Bronchial epithelial cell (primary cell): Measurements from ENCODE around the gene RABL3. TPM values are rescaled to one million over a fixed set of nuclear protein-coding genes. Genes with fewer than 3 reads are reported as not detected.

Experiments used
- DNase-seq: peaks from one replicate; pipeline ENCODE4 v3.0.0-alpha.2; 2010; ENCODE audit warnings: low read depth
- FAIRE-seq: peaks from 2 replicates; lab custom pipeline; 2011; peaks lifted over from hg19 to GRCh38; lab: Jason Lieb, UNC
- H3K27me3 ChIP-seq: 2 replicates; pipeline ENCODE4 v1.5.1; 2011; ENCODE audit warnings: low read length; ENCODE audit not compliant: control insufficient read depth, insufficient read depth
- H3K36me3 ChIP-seq: 2 replicates; pipeline ENCODE4 v1.5.1; 2011; ENCODE audit warnings: low read length; ENCODE audit not compliant: control insufficient read depth, insufficient read depth
- H3K4me3 ChIP-seq: 2 replicates; pipeline ENCODE4 v1.5.1; 2011; ENCODE audit warnings: mild to moderate bottlenecking, low read depth, low read length, control low read depth
- CTCF ChIP-seq: IDR thresholded peaks from 2 replicates; pipeline ENCODE4 v1.5.1; 2011; ENCODE audit warnings: mild to moderate bottlenecking, moderate library complexity, low read length, control low read depth, inconsistent platforms; ENCODE audit not compliant: insufficient read depth, severe bottlenecking
- total RNA-seq: library from RNA; depleted of rRNA; stranded (reverse); fragments of >200 nt; gene quantifications from 2 replicates; pipeline ENCODE4 v1.2.1, GENCODE V29; 2014

Gene RABL3
- total RNA-seq, 1 donor from 2014 or later, result 31.1 TPM

DNA sequence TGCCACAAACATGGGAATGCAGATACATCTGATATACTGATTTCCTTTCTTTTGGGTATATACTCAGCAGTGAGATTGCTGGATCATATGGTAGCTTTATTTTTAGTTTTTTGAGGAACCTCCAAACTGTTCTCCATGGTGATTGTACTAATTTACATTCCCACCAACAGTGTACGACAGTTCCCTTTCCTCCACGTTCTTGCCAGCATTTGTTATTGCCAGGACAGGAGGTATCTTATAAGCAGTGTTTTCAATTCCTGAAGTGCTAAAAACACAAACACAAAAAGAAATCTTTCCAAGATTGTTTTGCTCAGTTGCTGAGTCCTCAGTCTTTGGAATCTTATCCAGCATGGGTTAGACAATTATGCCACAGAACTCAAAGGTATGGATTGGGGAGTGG is 13.7 kb upstream of the RABL3 start:
- Histone ChIP-seq H3K27me3 (no peaks in the 10 kb centered on the region), H3K36me3 (no peaks in the 10 kb centered on the region), H3K4me3 (no peak overlapping the region)
- FAIRE-seq (no peak), DNase-seq (no peak)
- no peak for TF ChIP-seq CTCF

GRCh38 chr3:120753810-120754209 is 11.5 kb upstream of the RABL3 start:
- DNase-seq, result peak; percentile 42
- FAIRE-seq, result no peak
- TF ChIP-seq CTCF, result no peak
- no peak overlapping the region for H3K4me3 ChIP-seq
- H3K36me3 ChIP-seq, result no peaks in the 10 kb centered on the region
- H3K27me3 ChIP-seq, result no peaks in the 10 kb centered on the region

DNA sequence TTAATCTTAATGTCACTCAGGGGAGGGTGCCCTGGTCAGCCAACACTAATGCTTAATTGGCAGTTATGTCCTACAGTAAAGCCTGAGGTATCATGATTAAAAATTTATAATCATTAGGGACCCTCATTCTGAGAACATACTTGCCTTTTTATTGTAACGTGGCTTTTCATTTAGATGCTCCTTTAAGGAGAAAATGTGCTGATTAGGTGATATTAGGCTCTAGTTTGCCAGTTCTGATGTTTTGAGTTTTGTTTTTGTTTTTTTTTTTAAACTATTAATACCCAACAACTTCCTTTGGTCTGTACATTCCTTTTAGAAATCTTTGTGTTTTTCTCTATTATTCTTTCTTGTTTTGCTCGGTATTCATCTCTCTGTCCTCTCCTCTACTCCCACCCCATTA is 10.5 kb upstream of the RABL3 start:
- no peaks in the 10 kb centered on the region for H3K27me3 ChIP-seq
- no peak for TF ChIP-seq CTCF
- no peak overlapping the region for H3K4me3 ChIP-seq
- no peaks in the 10 kb centered on the region for H3K36me3 ChIP-seq
- FAIRE-seq (no peak), DNase-seq (no peak)

DNA sequence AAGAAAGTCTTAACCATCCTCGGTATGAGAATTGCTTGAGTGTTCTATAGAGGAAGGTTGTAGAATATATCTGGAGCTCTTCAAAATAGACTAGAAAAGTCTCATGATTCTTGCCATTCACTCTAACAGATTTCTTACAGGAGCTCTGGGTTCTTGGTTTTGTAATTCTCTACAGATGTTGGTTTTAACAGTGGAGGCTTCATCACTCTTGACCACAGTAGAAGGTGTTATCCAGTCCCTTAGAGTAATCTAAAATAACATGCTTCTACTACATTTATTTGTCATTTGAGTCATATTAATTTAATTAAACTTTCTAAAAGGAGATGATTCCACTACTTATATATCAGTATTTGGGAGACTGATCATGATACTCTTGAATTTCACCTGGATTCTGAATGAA is 9.9 kb upstream of the RABL3 start:
- Histone ChIP-seq H3K27me3 (no peaks in the 10 kb centered on the region), H3K36me3 (no peaks in the 10 kb centered on the region), H3K4me3 (no peak overlapping the region)
- DNase-seq (no peak), FAIRE-seq (no peak)
- no peak for TF ChIP-seq CTCF

GRCh38 chr3:120749843-120750242 is 7.5 kb upstream of the RABL3 start:
- no peak for TF ChIP-seq CTCF
- Histone ChIP-seq H3K27me3 (no peaks in the 10 kb centered on the region), H3K36me3 (no peaks in the 10 kb centered on the region), H3K4me3 (no peak overlapping the region)
- FAIRE-seq (no peak), DNase-seq (no peak)

GRCh38 chr3:120745466-120745865 is 3.1 kb upstream of the RABL3 start:
- no peak for FAIRE-seq
- no peak for TF ChIP-seq CTCF
- no peaks in the 10 kb centered on the region for H3K36me3 ChIP-seq
- no peaks in the 10 kb centered on the region for H3K27me3 ChIP-seq
- DNase-seq, result no peak
- H3K4me3 ChIP-seq, result no peak overlapping the region
